Measurements from ENCODE around the gene SGTA.

Gene SGTA

DNA sequence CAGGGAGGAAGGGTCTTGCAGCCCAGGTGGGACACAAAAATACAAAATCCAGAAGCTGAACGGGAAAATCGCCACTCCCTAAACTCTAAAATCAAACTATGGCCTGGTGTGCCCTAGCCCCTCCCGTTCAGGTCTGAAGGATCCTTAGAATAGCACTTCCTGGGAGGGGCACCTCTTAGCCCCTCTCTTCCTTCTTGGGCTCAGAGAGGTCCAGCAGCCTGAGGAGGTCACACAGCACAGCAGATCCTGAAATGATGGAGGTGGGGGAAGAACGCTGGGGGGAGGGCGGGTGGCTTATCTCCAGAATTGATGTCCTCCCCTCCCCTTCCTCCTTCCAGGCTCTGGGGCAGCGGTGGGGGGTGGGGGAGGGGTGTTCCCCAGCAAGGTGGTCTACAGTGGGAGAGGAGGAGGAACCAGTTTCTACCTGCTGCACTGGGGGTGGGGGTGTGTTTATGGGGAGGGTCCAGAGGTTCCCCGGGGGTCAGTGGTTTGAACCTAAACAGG is 63.8 kb downstream of the SGTA start:
- no peak for DNase-seq (ENCODE audit: low read depth in 1 of 2, low spot score in 1 of 2)
- Histone ChIP-seq H3K4me3 (replicated peaks; ENCODE audit: insufficient read depth, low read length) (no peak overlapping the region), H3K27me3 (ENCODE audit: insufficient read depth, poor library complexity, severe bottlenecking) (peaks cover 16% of the 10 kb centered on the region), H3K27ac (replicated peaks) (no peak overlapping the region)
- TF ChIP-seq SPI1 (IDR thresholded peaks at IDR 0.05; ENCODE audit: borderline replicate concordance, low read depth) (no peak), POLR2AphosphoS5 (IDR thresholded peaks at IDR 0.05; ENCODE audit: low read depth) (no peak), GABPA (IDR thresholded peaks at IDR 0.05; ENCODE audit: low read depth) (no peak)
- TF ChIP-seq, protein P1, sequence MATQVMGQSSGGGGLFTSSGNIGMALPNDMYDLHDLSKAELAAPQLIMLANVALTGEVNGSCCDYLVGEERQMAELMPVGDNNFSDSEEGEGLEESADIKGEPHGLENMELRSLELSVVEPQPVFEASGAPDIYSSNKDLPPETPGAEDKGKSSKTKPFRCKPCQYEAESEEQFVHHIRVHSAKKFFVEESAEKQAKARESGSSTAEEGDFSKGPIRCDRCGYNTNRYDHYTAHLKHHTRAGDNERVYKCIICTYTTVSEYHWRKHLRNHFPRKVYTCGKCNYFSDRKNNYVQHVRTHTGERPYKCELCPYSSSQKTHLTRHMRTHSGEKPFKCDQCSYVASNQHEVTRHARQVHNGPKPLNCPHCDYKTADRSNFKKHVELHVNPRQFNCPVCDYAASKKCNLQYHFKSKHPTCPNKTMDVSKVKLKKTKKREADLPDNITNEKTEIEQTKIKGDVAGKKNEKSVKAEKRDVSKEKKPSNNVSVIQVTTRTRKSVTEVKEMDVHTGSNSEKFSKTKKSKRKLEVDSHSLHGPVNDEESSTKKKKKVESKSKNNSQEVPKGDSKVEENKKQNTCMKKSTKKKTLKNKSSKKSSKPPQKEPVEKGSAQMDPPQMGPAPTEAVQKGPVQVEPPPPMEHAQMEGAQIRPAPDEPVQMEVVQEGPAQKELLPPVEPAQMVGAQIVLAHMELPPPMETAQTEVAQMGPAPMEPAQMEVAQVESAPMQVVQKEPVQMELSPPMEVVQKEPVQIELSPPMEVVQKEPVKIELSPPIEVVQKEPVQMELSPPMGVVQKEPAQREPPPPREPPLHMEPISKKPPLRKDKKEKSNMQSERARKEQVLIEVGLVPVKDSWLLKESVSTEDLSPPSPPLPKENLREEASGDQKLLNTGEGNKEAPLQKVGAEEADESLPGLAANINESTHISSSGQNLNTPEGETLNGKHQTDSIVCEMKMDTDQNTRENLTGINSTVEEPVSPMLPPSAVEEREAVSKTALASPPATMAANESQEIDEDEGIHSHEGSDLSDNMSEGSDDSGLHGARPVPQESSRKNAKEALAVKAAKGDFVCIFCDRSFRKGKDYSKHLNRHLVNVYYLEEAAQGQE (IDR thresholded peaks at IDR 0.05; ENCODE audit: insufficient replicate concordance, low read depth), result no peak
- TF ChIP-seq, protein P2, sequence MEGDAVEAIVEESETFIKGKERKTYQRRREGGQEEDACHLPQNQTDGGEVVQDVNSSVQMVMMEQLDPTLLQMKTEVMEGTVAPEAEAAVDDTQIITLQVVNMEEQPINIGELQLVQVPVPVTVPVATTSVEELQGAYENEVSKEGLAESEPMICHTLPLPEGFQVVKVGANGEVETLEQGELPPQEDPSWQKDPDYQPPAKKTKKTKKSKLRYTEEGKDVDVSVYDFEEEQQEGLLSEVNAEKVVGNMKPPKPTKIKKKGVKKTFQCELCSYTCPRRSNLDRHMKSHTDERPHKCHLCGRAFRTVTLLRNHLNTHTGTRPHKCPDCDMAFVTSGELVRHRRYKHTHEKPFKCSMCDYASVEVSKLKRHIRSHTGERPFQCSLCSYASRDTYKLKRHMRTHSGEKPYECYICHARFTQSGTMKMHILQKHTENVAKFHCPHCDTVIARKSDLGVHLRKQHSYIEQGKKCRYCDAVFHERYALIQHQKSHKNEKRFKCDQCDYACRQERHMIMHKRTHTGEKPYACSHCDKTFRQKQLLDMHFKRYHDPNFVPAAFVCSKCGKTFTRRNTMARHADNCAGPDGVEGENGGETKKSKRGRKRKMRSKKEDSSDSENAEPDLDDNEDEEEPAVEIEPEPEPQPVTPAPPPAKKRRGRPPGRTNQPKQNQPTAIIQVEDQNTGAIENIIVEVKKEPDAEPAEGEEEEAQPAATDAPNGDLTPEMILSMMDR (IDR thresholded peaks at IDR 0.05; ENCODE audit: insufficient read depth, low read length), result no peak

DNA sequence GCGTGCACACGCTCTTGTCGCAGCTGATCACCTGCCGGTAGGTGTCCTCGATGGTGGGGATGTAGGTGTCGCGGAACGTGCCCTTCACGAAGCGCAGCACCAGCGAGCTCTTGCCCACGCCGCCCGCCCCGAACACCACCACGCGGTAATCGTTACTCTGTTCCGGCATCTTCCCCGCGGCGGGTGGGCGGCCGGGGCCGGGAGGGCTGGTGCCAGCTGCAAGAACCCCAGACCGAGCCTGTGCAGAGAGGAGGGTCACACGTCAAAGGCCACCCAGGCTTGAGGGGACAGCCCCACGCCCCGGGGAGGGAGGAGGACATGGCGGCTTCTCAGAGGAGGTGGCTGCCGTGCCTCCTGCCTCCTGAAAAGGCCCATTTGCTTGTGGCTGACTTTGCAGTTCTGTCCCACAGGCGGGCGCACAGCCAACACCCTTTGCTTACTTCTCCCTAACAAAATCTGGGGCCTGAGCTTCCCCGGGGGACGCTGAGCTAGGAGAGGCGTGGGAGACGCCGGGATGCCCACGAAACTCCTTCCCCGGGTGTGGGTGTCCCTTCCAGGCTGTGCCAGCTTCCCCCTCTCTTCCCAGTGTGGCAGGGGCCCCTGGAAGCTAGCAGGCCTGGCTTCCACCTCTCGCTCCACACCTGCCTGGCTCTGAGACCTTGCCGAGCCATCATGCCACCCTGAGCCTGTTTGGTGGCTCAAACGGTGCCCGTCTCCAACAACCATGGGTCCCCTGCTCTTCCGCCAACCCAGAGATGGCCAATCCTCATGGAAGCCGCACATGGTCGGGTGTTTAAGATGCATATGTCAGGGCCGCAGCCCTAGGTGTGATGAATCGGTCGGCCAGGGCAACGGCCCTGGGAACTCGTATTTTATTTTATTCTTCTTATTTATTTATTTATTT is 65.2 kb downstream of the SGTA start:
- DNase-seq (ENCODE audit: low read depth in 1 of 2, low spot score in 1 of 2), result no peak
- Histone ChIP-seq H3K27me3 (ENCODE audit: insufficient read depth, poor library complexity, severe bottlenecking) (peaks cover 16% of the 10 kb centered on the region), H3K4me3 (replicated peaks; ENCODE audit: insufficient read depth, low read length) (no peak overlapping the region), H3K27ac (replicated peaks) (no peak overlapping the region)
- no peak for TF ChIP-seq GABPA (IDR thresholded peaks at IDR 0.05; ENCODE audit: low read depth)
- TF ChIP-seq, protein P2 (IDR thresholded peaks at IDR 0.05; ENCODE audit: insufficient read depth, low read length), result no peak
- TF ChIP-seq POLR2AphosphoS5 (IDR thresholded peaks at IDR 0.05; ENCODE audit: low read depth), result no peak

DNA sequence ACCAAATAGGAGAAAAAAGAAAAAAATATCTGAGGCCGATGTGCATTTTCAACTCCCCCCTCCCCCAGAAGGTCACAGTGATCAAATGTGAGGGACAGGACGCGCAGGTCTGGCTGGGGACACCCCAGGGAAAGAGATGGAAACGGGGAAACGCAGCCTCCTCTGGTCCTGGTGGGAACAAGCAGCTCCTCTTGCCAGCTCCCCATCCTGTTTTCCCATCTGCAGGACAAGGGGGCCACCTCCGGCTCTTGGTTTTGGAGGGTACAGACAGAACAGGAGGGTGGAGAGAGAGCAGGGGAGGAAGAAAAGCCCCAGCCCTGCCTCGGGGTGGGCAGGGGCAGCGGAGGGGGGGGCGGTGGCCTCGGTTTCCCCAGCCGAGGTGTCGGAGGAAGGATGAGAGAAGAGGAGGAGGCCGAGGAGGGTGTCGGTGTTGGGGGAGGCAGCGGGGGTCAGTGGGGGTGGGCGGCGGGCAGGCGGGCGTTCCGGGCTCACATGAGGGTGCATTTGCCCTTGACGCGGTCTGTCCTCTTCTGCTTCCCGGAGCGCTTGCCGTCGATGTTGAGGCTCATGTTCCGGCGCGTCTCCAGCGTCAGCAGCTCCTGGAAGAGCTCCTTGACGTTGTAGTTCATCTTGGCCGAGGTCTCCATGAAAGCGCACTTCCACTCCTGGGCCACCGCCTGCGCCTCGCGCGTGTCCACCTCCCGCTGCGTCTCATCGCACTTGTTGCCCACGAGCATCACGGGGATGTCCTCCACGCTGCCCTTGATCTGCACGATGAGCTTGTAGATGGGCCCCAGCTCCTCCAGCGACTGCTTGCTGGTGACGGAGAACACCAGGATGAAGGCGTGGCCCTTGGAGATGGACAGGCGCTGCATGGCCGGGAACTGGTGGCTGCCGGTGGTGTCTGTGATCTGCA is 66.1 kb downstream of the SGTA start:
- H3K27me3 ChIP-seq (ENCODE audit: insufficient read depth, poor library complexity, severe bottlenecking), result peaks cover 13% of the 10 kb centered on the region
- no peak for DNase-seq (ENCODE audit: low read depth in 1 of 2, low spot score in 1 of 2)
- TF ChIP-seq, protein P1 (IDR thresholded peaks at IDR 0.05; ENCODE audit: insufficient replicate concordance, low read depth), result no peak
- TF ChIP-seq SPI1 (IDR thresholded peaks at IDR 0.05; ENCODE audit: borderline replicate concordance, low read depth), result no peak
- no peak for TF ChIP-seq POLR2AphosphoS5 (IDR thresholded peaks at IDR 0.05; ENCODE audit: low read depth)
- TF ChIP-seq, protein P2 (IDR thresholded peaks at IDR 0.05; ENCODE audit: insufficient read depth, low read length), result no peak
- no peak for TF ChIP-seq GABPA (IDR thresholded peaks at IDR 0.05; ENCODE audit: low read depth)

More for the DNA sequence above, 66.1 kb downstream of the SGTA start:
- Histone ChIP-seq H3K27ac (replicated peaks) (no peak overlapping the region), H3K4me3 (replicated peaks; ENCODE audit: insufficient read depth, low read length) (no peak overlapping the region)
